ENCODE results near the gene MRPS14.

Gene MRPS14

GRCh38 chr1:175005085-175005783 is 18.0 kb downstream of the MRPS14 start:
- H3K4me3 ChIP-seq (ENCODE audit: control insufficient read depth, low read depth, low read length): no peak overlapping the region
- peak; percentile 65 for DNase-seq (ENCODE audit: low read depth)
- no peak for TF ChIP-seq CTCF (conservative IDR thresholded peaks at IDR 0.05; ENCODE audit: control insufficient read depth, insufficient read depth, low read depth, low read length)

GRCh38 chr1:175003521-175003920 is 19.7 kb downstream of the MRPS14 start:
- TF ChIP-seq CTCF (conservative IDR thresholded peaks at IDR 0.05; ENCODE audit: control insufficient read depth, insufficient read depth, low read depth, low read length): no peak

GRCh38 chr1:175002910-175003517 is 20.2 kb downstream of the MRPS14 start:
- TF ChIP-seq CTCF (conservative IDR thresholded peaks at IDR 0.05; ENCODE audit: control insufficient read depth, insufficient read depth, low read depth, low read length): no peak
- peak overlapping the region; percentile 25 for H3K4me3 ChIP-seq (ENCODE audit: control insufficient read depth, low read depth, low read length)
- DNase-seq (ENCODE audit: low read depth): peak; percentile 54

More at GRCh38 chr1:175003521-175003920, 19.7 kb downstream of the MRPS14 start:
- no peak overlapping the region for H3K4me3 ChIP-seq (ENCODE audit: control insufficient read depth, low read depth, low read length)
- no peak for DNase-seq (ENCODE audit: low read depth)

GRCh38 chr1:175000697-175001187 is 22.5 kb downstream of the MRPS14 start:
- DNase-seq (ENCODE audit: low read depth): peak; percentile 41

GRCh38 chr1:174999936-175000696 is 23.1 kb downstream of the MRPS14 start, which contains the start of gene CACYBP:
Gene CACYBP, plus strand, starts transcription at chr1:174999947. Its CDS starts 234 bp downstream, at chr1:175000181.
- H3K4me3 ChIP-seq (ENCODE audit: control insufficient read depth, low read depth, low read length): peak within 1 kb of the TSS; percentile 89
- TF ChIP-seq CTCF (conservative IDR thresholded peaks at IDR 0.05; ENCODE audit: control insufficient read depth, insufficient read depth, low read depth, low read length): no peak
- peak; percentile 30 for DNase-seq (ENCODE audit: low read depth)

More at GRCh38 chr1:175000697-175001187, 22.5 kb downstream of the MRPS14 start:
- no peak for TF ChIP-seq CTCF (conservative IDR thresholded peaks at IDR 0.05; ENCODE audit: control insufficient read depth, insufficient read depth, low read depth, low read length)
- H3K4me3 ChIP-seq (ENCODE audit: control insufficient read depth, low read depth, low read length): peak overlapping the region; percentile 89

- TF ChIP-seq CTCF (conservative IDR thresholded peaks at IDR 0.05; ENCODE audit: control insufficient read depth, insufficient read depth, low read depth, low read length): no peak
- DNase-seq (ENCODE audit: low read depth): peak; percentile 99
- H3K4me3 ChIP-seq (ENCODE audit: control insufficient read depth, low read depth, low read length): peak overlapping the region; percentile 60
Observed at GRCh38 chr1:174999216-174999935, 23.8 kb downstream of the MRPS14 start.
